ENCODE results near the gene DNAH6.
"Not testable (repeated sequence)": the region's sequence is repeated elsewhere in the genome, so short reads cannot be mapped to it uniquely, and the experiment has no call there.

DNAH6 gene

DNA sequence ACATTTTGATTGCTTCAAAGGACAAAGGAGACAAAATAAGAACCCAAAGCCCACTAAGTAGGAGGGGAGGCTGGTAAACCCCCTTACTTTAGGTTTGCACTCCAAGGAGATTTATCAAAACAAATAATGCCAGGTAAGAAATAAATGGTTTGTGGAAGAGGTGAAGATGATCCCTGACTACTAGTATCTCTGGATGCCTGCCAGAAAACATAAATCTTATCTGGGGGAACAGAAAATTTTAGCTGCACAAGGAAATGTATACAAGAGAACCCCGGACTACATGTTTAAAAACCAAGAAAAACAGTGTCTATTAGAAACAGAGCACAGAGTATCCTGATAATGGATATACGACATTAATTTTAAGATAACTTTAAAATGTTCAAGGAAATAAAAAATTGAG lies 250.5 kb downstream of the DNAH6 start:
- TF ChIP-seq CREB5 (CRISPR knock-in tag; IDR thresholded peaks at IDR 0.05; ENCODE audit: low read depth): no peak
- no peak for TF ChIP-seq GLIS3 (CRISPR knock-in tag; IDR thresholded peaks at IDR 0.05)
- TF ChIP-seq SNAI2 (CRISPR knock-in tag; IDR thresholded peaks at IDR 0.05): no peak
- no peak for TF ChIP-seq TCF4 (CRISPR knock-in tag; IDR thresholded peaks at IDR 0.05; ENCODE audit: borderline replicate concordance)
- no peak for TF ChIP-seq ZNF70 (CRISPR knock-in tag; IDR thresholded peaks at IDR 0.05)
- no peak for TF ChIP-seq BACH2 (CRISPR knock-in tag; IDR thresholded peaks at IDR 0.05; ENCODE audit: borderline replicate concordance)
- TF ChIP-seq ARNTL (CRISPR knock-in tag; IDR thresholded peaks at IDR 0.05; ENCODE audit: borderline replicate concordance, low read depth): no peak
- no peak for ATAC-seq

DNA sequence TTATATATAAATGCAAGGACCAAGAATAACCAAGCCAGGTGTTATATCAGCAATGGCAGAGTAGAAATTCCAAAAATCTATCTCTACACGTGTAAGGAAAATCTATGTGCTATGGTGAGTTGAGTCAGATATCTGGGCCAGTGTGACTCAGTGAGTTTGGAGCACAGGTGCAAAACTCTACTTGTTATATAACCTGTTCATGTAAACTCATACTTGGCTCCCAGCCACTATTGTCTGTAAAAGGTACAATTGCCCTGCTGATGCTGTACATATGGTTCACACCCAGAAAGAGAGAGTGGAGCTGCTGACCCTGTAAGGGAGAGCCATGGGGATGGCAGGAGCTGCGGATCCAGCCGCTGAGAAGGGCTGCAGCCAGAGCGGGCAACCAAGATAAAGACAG lies 252.5 kb downstream of the DNAH6 start:
- TF ChIP-seq ARNTL (CRISPR knock-in tag; IDR thresholded peaks at IDR 0.05; ENCODE audit: borderline replicate concordance, low read depth) (no peak), GLIS3 (CRISPR knock-in tag; IDR thresholded peaks at IDR 0.05) (no peak), ZC3H10 (CRISPR knock-in tag; IDR thresholded peaks at IDR 0.05) (no peak), PPARA (CRISPR knock-in tag; IDR thresholded peaks at IDR 0.05; ENCODE audit: borderline replicate concordance) (no peak), BACH2 (CRISPR knock-in tag; IDR thresholded peaks at IDR 0.05; ENCODE audit: borderline replicate concordance) (no peak), ISL1 (CRISPR knock-in tag; IDR thresholded peaks at IDR 0.05) (no peak), POU6F1 (CRISPR knock-in tag; IDR thresholded peaks at IDR 0.05; ENCODE audit: borderline replicate concordance, low read depth) (no peak), SNAI2 (CRISPR knock-in tag; IDR thresholded peaks at IDR 0.05) (no peak), ZFP30 (CRISPR knock-in tag; IDR thresholded peaks at IDR 0.05) (no peak)
- TF ChIP-seq, protein P1, sequence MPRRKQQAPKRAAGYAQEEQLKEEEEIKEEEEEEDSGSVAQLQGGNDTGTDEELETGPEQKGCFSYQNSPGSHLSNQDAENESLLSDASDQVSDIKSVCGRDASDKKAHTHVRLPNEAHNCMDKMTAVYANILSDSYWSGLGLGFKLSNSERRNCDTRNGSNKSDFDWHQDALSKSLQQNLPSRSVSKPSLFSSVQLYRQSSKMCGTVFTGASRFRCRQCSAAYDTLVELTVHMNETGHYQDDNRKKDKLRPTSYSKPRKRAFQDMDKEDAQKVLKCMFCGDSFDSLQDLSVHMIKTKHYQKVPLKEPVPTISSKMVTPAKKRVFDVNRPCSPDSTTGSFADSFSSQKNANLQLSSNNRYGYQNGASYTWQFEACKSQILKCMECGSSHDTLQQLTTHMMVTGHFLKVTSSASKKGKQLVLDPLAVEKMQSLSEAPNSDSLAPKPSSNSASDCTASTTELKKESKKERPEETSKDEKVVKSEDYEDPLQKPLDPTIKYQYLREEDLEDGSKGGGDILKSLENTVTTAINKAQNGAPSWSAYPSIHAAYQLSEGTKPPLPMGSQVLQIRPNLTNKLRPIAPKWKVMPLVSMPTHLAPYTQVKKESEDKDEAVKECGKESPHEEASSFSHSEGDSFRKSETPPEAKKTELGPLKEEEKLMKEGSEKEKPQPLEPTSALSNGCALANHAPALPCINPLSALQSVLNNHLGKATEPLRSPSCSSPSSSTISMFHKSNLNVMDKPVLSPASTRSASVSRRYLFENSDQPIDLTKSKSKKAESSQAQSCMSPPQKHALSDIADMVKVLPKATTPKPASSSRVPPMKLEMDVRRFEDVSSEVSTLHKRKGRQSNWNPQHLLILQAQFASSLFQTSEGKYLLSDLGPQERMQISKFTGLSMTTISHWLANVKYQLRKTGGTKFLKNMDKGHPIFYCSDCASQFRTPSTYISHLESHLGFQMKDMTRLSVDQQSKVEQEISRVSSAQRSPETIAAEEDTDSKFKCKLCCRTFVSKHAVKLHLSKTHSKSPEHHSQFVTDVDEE (CRISPR knock-in tag; IDR thresholded peaks at IDR 0.05): no peak
- ATAC-seq: no peak

- TF ChIP-seq ZC3H10 (CRISPR knock-in tag; IDR thresholded peaks at IDR 0.05) (no peak), ZFP30 (CRISPR knock-in tag; IDR thresholded peaks at IDR 0.05) (no peak), GLIS3 (CRISPR knock-in tag; IDR thresholded peaks at IDR 0.05) (no peak), RARB (CRISPR knock-in tag; IDR thresholded peaks at IDR 0.05) (no peak), PPARA (CRISPR knock-in tag; IDR thresholded peaks at IDR 0.05; ENCODE audit: borderline replicate concordance) (no peak), BACH2 (CRISPR knock-in tag; IDR thresholded peaks at IDR 0.05; ENCODE audit: borderline replicate concordance) (no peak), ISL1 (CRISPR knock-in tag; IDR thresholded peaks at IDR 0.05) (no peak), SNAI2 (CRISPR knock-in tag; IDR thresholded peaks at IDR 0.05) (no peak)
- TF ChIP-seq, protein P1 (CRISPR knock-in tag; IDR thresholded peaks at IDR 0.05): no peak
- TF ChIP-seq, protein P2, sequence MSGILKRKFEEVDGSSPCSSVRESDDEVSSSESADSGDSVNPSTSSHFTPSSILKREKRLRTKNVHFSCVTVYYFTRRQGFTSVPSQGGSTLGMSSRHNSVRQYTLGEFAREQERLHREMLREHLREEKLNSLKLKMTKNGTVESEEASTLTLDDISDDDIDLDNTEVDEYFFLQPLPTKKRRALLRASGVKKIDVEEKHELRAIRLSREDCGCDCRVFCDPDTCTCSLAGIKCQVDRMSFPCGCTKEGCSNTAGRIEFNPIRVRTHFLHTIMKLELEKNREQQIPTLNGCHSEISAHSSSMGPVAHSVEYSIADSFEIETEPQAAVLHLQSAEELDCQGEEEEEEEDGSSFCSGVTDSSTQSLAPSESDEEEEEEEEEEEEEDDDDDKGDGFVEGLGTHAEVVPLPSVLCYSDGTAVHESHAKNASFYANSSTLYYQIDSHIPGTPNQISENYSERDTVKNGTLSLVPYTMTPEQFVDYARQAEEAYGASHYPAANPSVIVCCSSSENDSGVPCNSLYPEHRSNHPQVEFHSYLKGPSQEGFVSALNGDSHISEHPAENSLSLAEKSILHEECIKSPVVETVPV (CRISPR knock-in tag; IDR thresholded peaks at IDR 0.05): no peak
- ATAC-seq: no peak
Observed at GRCh38 chr2:84770280-84770679, 254.0 kb downstream of the DNAH6 start.

DNA sequence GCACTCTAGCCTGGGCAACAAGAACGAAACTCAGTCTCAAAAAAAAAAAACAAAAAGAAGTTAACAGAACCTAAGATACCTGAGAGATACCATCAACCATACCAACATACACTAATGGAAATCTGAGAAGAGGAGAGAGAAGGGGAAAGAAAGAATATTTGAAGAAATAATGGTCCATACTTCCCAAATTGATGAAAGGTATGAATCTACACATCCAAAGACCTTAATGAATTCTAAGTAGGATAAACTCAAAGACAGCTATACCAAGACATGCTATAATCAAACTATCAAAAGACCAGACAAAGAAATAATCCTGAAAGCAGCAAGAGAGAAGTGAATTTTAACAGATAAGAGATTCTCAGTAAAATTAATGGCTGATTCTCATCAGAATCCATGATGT lies 255.0 kb downstream of the DNAH6 start:
- no peak for TF ChIP-seq ZFP30 (CRISPR knock-in tag; IDR thresholded peaks at IDR 0.05)
- TF ChIP-seq ESRRG (CRISPR knock-in tag; IDR thresholded peaks at IDR 0.05): no peak
- TF ChIP-seq GLIS3 (CRISPR knock-in tag; IDR thresholded peaks at IDR 0.05): no peak
- ATAC-seq: no peak

- ATAC-seq: not testable (repeated sequence)
Observed at GRCh38 chr2:84773562-84773961, 257.3 kb downstream of the DNAH6 start.

Data from SK-N-SH treated with all-trans-retinoic acid at 6 μM for 48 hours (cell line).